Fibroblast of lung (primary cell): ENCODE measurements around the gene MDM1. TPM values are rescaled to one million over a fixed set of nuclear protein-coding genes. Genes with fewer than 3 reads are reported as not detected.

Source experiments
- DNase-seq, 2 donors: peaks; one replicate each; pipeline versions ENCODE4 v3.0.0 to v3.0.0-alpha.2; 2010; ENCODE audit warnings: low read depth in 2 of 2
- H2AFZ ChIP-seq: 2 replicates; pipeline ENCODE4 v1.5.1; 2012; ENCODE audit warnings: low read length, control low read depth, inconsistent platforms
- H3K27ac ChIP-seq: 2 replicates; pipeline ENCODE4 v1.5.1; 2011; ENCODE audit warnings: low read length, control low read depth; ENCODE audit not compliant: insufficient read depth
- H3K27me3 ChIP-seq: 2 replicates; pipeline ENCODE4 v1.5.1; 2011; ENCODE audit warnings: mild to moderate bottlenecking, low read length; ENCODE audit not compliant: control insufficient read depth, insufficient read depth
- H3K36me3 ChIP-seq: 2 replicates; pipeline ENCODE4 v1.5.1; 2011; ENCODE audit warnings: low read length; ENCODE audit not compliant: control insufficient read depth, insufficient read depth
- H3K4me1 ChIP-seq: 2 replicates; pipeline ENCODE4 v1.5.1; 2011; ENCODE audit warnings: low read length; ENCODE audit not compliant: control insufficient read depth, insufficient read depth; ENCODE audit errors: extremely low read depth
- H3K4me2 ChIP-seq: 2 replicates; pipeline ENCODE4 v1.5.1; 2011; ENCODE audit warnings: low read length, control low read depth; ENCODE audit not compliant: insufficient read depth; ENCODE audit errors: extremely low read depth
- H3K4me3 ChIP-seq, 4 experiments: fragments of 200-600 bp in 1 of 4; sonication (generic) in 1 of 4; replicated peaks in 1 of 4; 2 replicates each; pipeline ENCODE4 v1.5.1; 2011 to 2016; ENCODE audit warnings: low read length in 4 of 4, low read depth in 3 of 4, mild to moderate bottlenecking in 3 of 4, control low read depth in 2 of 4, inconsistent platforms in 1 of 4, mixed read lengths in 1 of 4; ENCODE audit not compliant: insufficient read depth in 1 of 4; ENCODE audit errors: control extremely low read depth in 1 of 4
- H3K79me2 ChIP-seq: 2 replicates; pipeline ENCODE4 v1.5.1; 2012; ENCODE audit warnings: mild to moderate bottlenecking, low read length, inconsistent platforms; ENCODE audit not compliant: control insufficient read depth, insufficient read depth
- H3K9ac ChIP-seq: 2 replicates; pipeline ENCODE4 v1.5.1; 2011; ENCODE audit warnings: mild to moderate bottlenecking, low read length, control low read depth; ENCODE audit not compliant: insufficient read depth
- H3K9me3 ChIP-seq: 2 replicates; pipeline ENCODE4 v1.5.1; 2012; ENCODE audit warnings: low read depth, low read length; ENCODE audit not compliant: control insufficient read depth, insufficient read depth
- H4K20me1 ChIP-seq: 2 replicates; pipeline ENCODE4 v1.5.1; 2011; ENCODE audit warnings: low read length; ENCODE audit not compliant: control insufficient read depth, insufficient read depth; ENCODE audit errors: extremely low read depth
- CTCF ChIP-seq, 2 donors: IDR thresholded peaks in 1 of 2; conservative IDR thresholded peaks in 1 of 2; 1 replicate in 1 of 2; 2 replicates in 1 of 2; pipeline ENCODE4 v1.5.1; 2011 to 2012; ENCODE audit warnings: low read length in 2 of 2, control low read depth in 1 of 2, inconsistent platforms in 1 of 2, low read depth in 1 of 2, mild to moderate bottlenecking in 1 of 2
- EZH2 ChIP-seq: IDR thresholded peaks from 2 replicates; pipeline ENCODE4 v1.5.1; 2012; ENCODE audit warnings: low read length, control low read depth, mild to moderate bottlenecking; ENCODE audit errors: missing control alignments
- polyA plus RNA-seq, 2 donors: library from polyadenylated mRNA; depleted of rRNA in 1 of 2; stranded (reverse) in 1 of 2; unstranded in 1 of 2; fragments of >200 nt; gene quantifications; 2 replicates each; pipeline ENCODE4 v1.2.1, GENCODE V29; 2011 to 2012; ENCODE audit warnings: missing spikeins in 1 of 2
- total RNA-seq: library from RNA; depleted of rRNA; stranded (reverse); fragments of >200 nt; gene quantifications from 2 replicates; pipeline ENCODE4 v1.2.1, GENCODE V29; 2014

The MDM1 gene
- total and polyA plus RNA-seq, 2 donors (not counting 1 experiment from before 2014, with no cell fraction given), result 7.4 to 12.4 TPM

GRCh38 chr12:68356986-68357385 lies 24.8 kb upstream of the MDM1 start:
- no peak for DNase-seq
- H3K4me3 ChIP-seq, result no peak overlapping the region
- H3K36me3 ChIP-seq, result no peaks in the 10 kb centered on the region
- H2AFZ ChIP-seq, result no peak overlapping the region
- no peaks in the 10 kb centered on the region for H3K79me2 ChIP-seq
- H3K27ac ChIP-seq, result no peak overlapping the region
- H3K9me3 ChIP-seq, result no peaks in the 10 kb centered on the region
- peaks cover 2% of the 10 kb centered on the region for H3K4me1 ChIP-seq
- H4K20me1 ChIP-seq, result no peaks in the 10 kb centered on the region
- no peak for TF ChIP-seq CTCF (conservative IDR thresholded peaks at IDR 0.05 in 1 of 2, IDR thresholded peaks at IDR 0.05 in 1 of 2; ENCODE audit: low read depth in 1 of 2, low read length in 2 of 2)
- TF ChIP-seq EZH2, result no peak
- no peak overlapping the region for H3K9ac ChIP-seq
- no peaks in the 10 kb centered on the region for H3K27me3 ChIP-seq
- no peak overlapping the region for H3K4me2 ChIP-seq

GRCh38 chr12:68356060-68356695 lies 24.0 kb upstream of the MDM1 start:
- DNase-seq, result no peak
- no peak overlapping the region for H3K4me2 ChIP-seq
- no peak overlapping the region for H3K9ac ChIP-seq
- no peaks in the 10 kb centered on the region for H4K20me1 ChIP-seq
- no peak overlapping the region for H2AFZ ChIP-seq
- H3K79me2 ChIP-seq, result no peaks in the 10 kb centered on the region
- H3K36me3 ChIP-seq, result no peaks in the 10 kb centered on the region
- H3K27me3 ChIP-seq, result no peaks in the 10 kb centered on the region
- H3K9me3 ChIP-seq, result no peaks in the 10 kb centered on the region
- TF ChIP-seq EZH2 (no peak), CTCF (conservative IDR thresholded peaks at IDR 0.05 in 1 of 2, IDR thresholded peaks at IDR 0.05 in 1 of 2; ENCODE audit: low read depth in 1 of 2, low read length in 2 of 2) (no peak)
- no peak overlapping the region for H3K27ac ChIP-seq
- H3K4me1 ChIP-seq, result peaks cover 2% of the 10 kb centered on the region
- H3K4me3 ChIP-seq, result no peak overlapping the region

- Histone ChIP-seq H3K27me3 (no peaks in the 10 kb centered on the region), H3K27ac (no peak overlapping the region), H3K9ac (no peak overlapping the region), H3K36me3 (no peaks in the 10 kb centered on the region), H4K20me1 (no peaks in the 10 kb centered on the region), H3K9me3 (no peaks in the 10 kb centered on the region), H3K4me1 (peaks cover 5% of the 10 kb centered on the region), H3K4me3 (no peak overlapping the region), H3K4me2 (no peak overlapping the region), H2AFZ (no peak overlapping the region), H3K79me2 (no peaks in the 10 kb centered on the region)
- TF ChIP-seq CTCF (conservative IDR thresholded peaks at IDR 0.05 in 1 of 2, IDR thresholded peaks at IDR 0.05 in 1 of 2; ENCODE audit: low read depth in 1 of 2, low read length in 2 of 2) (no peak), EZH2 (no peak)
- no peak for DNase-seq
These were observed 22.9 kb upstream of the MDM1 start for GRCh38 chr12:68354977-68355541.
